H1 (cell line): ENCODE measurements around the gene SUSD1. TPM values are rescaled to one million over a fixed set of nuclear protein-coding genes. Genes with fewer than 3 reads are reported as not detected.

Experiments
- CTCF ChIA-PET: fragments of 300-600 bp; sonication (Branson Sonifier 250); formaldehyde crosslinking; loops from one replicate; lab custom pipeline; 2021; ENCODE audit not compliant: partially characterized antibody; lab: Charles Lee
- POLR2A ChIA-PET: fragments of 300-600 bp; sonication (Branson Sonifier 250); formaldehyde crosslinking; loops from one replicate; lab custom pipeline; 2021; ENCODE audit warnings: inconsistent platforms; ENCODE audit not compliant: partially characterized antibody; lab: Charles Lee
- DNase-seq, 2 experiments: peaks; one replicate each; pipeline versions ENCODE4 v3.0.0 to v3.0.0-alpha.2; 2010 to 2022; ENCODE audit warnings: low spot score in 2 of 2, low read depth in 1 of 2, mixed read lengths in 1 of 2
- FAIRE-seq: peaks from 2 replicates; lab custom pipeline; 2011; peaks lifted over from hg19 to GRCh38; lab: Jason Lieb, UNC
- H2AFZ ChIP-seq: 2 replicates; pipeline ENCODE4 v1.8.1; 2012; ENCODE audit warnings: low read length, inconsistent platforms
- H2AK5ac ChIP-seq: 2 replicates; pipeline ENCODE4 v1.6.1; 2013; ENCODE audit warnings: low read depth, low read length
- H2BK120ac ChIP-seq: replicated peaks from 2 replicates; pipeline ENCODE3; 2013; ENCODE audit warnings: low read depth, low read length, inconsistent platforms
- H2BK12ac ChIP-seq: 2 replicates; pipeline ENCODE4 v1.6.1; 2013; ENCODE audit warnings: low read depth, low read length
- H2BK15ac ChIP-seq: 2 replicates; pipeline ENCODE4 v1.6.1; 2013; ENCODE audit warnings: low read length
- H2BK20ac ChIP-seq: 2 replicates; pipeline ENCODE4 v1.6.1; 2013; ENCODE audit warnings: low read length
- H2BK5ac ChIP-seq: 2 replicates; pipeline ENCODE4 v1.6.1; 2013; ENCODE audit warnings: low read depth, low read length
- H3K14ac ChIP-seq: 2 replicates; pipeline ENCODE4 v1.6.1; 2013; ENCODE audit warnings: inconsistent platforms; ENCODE audit not compliant: insufficient read length
- H3K18ac ChIP-seq: 2 replicates; pipeline ENCODE4 v1.6.1; 2013; ENCODE audit warnings: low read length; ENCODE audit errors: extremely low read depth
- H3K23ac ChIP-seq: 2 replicates; pipeline ENCODE4 v1.6.1; 2013; ENCODE audit warnings: inconsistent platforms; ENCODE audit not compliant: insufficient read length
- H3K23me2 ChIP-seq: 2 replicates; pipeline ENCODE4 v1.6.1; 2013; ENCODE audit warnings: low read depth, low read length
- H3K27ac ChIP-seq: 2 replicates; pipeline ENCODE4 v1.6.1; 2011; ENCODE audit warnings: low read depth, low read length, inconsistent platforms
- H3K27me3 ChIP-seq, 4 experiments: replicated peaks in 1 of 4; 1 replicate in 1 of 4; 2 replicates in 3 of 4; pipeline versions ENCODE4 v1.6.1 to v1.8.1; 2011 to 2013; ENCODE audit warnings: low read length in 3 of 4, mild to moderate bottlenecking in 3 of 4, inconsistent platforms in 2 of 4, mixed read lengths in 2 of 4, moderate library complexity in 1 of 4; ENCODE audit not compliant: control insufficient read depth in 3 of 4, insufficient read depth in 3 of 4; ENCODE audit errors: extremely low read depth in 1 of 4
- H3K36me3 ChIP-seq, 4 experiments: 2 replicates each; pipeline versions ENCODE4 v1.6.1 to v1.8.1; 2011 to 2013; ENCODE audit warnings: mild to moderate bottlenecking in 4 of 4, low read length in 3 of 4, moderate library complexity in 2 of 4, control low read depth in 1 of 4, inconsistent platforms in 1 of 4; ENCODE audit not compliant: insufficient read depth in 4 of 4, control insufficient read depth in 2 of 4
- H3K4ac ChIP-seq: replicated peaks from 2 replicates; pipeline ENCODE3; 2013; ENCODE audit warnings: low read length, low read depth, mixed read lengths, inconsistent platforms; ENCODE audit not compliant: insufficient read length
- H3K4me1 ChIP-seq, 4 experiments: replicated peaks in 1 of 4; 1 replicate in 1 of 4; 2 replicates in 3 of 4; pipeline versions ENCODE4 v1.6.1 to v1.8.1; 2011 to 2013; ENCODE audit warnings: low read length in 3 of 4, inconsistent platforms in 2 of 4, mixed read lengths in 1 of 4; ENCODE audit not compliant: insufficient read depth in 4 of 4, control insufficient read depth in 3 of 4
- H3K4me2 ChIP-seq, 2 experiments: 2 replicates each; pipeline versions ENCODE4 v1.6.1 to v1.8.1; 2011 to 2013; ENCODE audit warnings: low read depth in 2 of 2, low read length in 2 of 2, control low read depth in 1 of 2, inconsistent platforms in 1 of 2, mild to moderate bottlenecking in 1 of 2; ENCODE audit not compliant: insufficient read depth in 1 of 2
- H3K4me3 ChIP-seq, 4 experiments: fragments of 200-600, 300-600 bp in 1 of 4; sonication (generic), shearing (Covaris generic), sonication (Bioruptor Twin) in 1 of 4; 2 replicates each; pipeline versions ENCODE4 v1.5.1 to v1.8.1; 2011 to 2016; ENCODE audit warnings: low read length in 4 of 4, low read depth in 3 of 4, control low read depth in 2 of 4, inconsistent platforms in 2 of 4, mild to moderate bottlenecking in 2 of 4, mixed read lengths in 1 of 4, moderate library complexity in 1 of 4; ENCODE audit not compliant: insufficient read depth in 2 of 4; ENCODE audit errors: extremely low read depth in 1 of 4
- H3K56ac ChIP-seq: replicated peaks from 2 replicates; pipeline ENCODE3; 2013; ENCODE audit warnings: low read depth, mild to moderate bottlenecking, mixed read lengths, low read length, inconsistent platforms; ENCODE audit not compliant: insufficient read length
- H3K79me1 ChIP-seq: 2 replicates; pipeline ENCODE4 v1.6.1; 2013; ENCODE audit warnings: low read depth, low read length, control low read depth
- H3K79me2 ChIP-seq, 2 experiments: 2 replicates each; pipeline versions ENCODE4 v1.6.1 to v1.8.1; 2012 to 2013; ENCODE audit warnings: low read length in 2 of 2, mild to moderate bottlenecking in 2 of 2, inconsistent platforms in 1 of 2; ENCODE audit not compliant: insufficient read depth in 2 of 2, control insufficient read depth in 1 of 2
- H3K9ac ChIP-seq, 4 experiments: replicated peaks in 1 of 4; 1 replicate in 1 of 4; 2 replicates in 3 of 4; pipeline versions ENCODE4 v1.6.1 to v1.8.1; 2011 to 2013; ENCODE audit warnings: low read depth in 3 of 4, low read length in 3 of 4, control low read depth in 2 of 4, mild to moderate bottlenecking in 2 of 4, moderate library complexity in 2 of 4, inconsistent platforms in 1 of 4; ENCODE audit errors: extremely low read depth in 1 of 4
- H3K9me3 ChIP-seq, 2 experiments: 2 replicates each; pipeline versions ENCODE4 v1.6.1 to v1.8.1; 2012 to 2013; ENCODE audit warnings: mild to moderate bottlenecking in 2 of 2, moderate library complexity in 2 of 2, control low read depth in 1 of 2, inconsistent platforms in 1 of 2, low read depth in 1 of 2, low read length in 1 of 2, mixed read lengths in 1 of 2; ENCODE audit not compliant: insufficient read depth in 2 of 2
- H4K20me1 ChIP-seq, 2 experiments: replicated peaks in 1 of 2; 2 replicates each; pipeline versions ENCODE3 to v1.8.1; 2011 to 2013; ENCODE audit warnings: inconsistent platforms in 2 of 2, low read length in 2 of 2, mild to moderate bottlenecking in 1 of 2; ENCODE audit not compliant: insufficient read depth in 2 of 2, control insufficient read depth in 1 of 2
- H4K5ac ChIP-seq: 2 replicates; pipeline ENCODE4 v1.6.1; 2013; ENCODE audit warnings: low read length, low read depth, mixed read lengths, inconsistent platforms; ENCODE audit not compliant: insufficient read length
- H4K8ac ChIP-seq: 2 replicates; pipeline ENCODE4 v1.8.0; 2013; ENCODE audit warnings: mild to moderate bottlenecking, moderate library complexity, low read length, inconsistent platforms; ENCODE audit not compliant: insufficient read depth; ENCODE audit errors: extremely low read depth
- H4K91ac ChIP-seq: replicated peaks from 2 replicates; pipeline ENCODE3; 2013; ENCODE audit warnings: low read length, mixed read lengths, inconsistent platforms; ENCODE audit not compliant: insufficient read length
- BRCA1 ChIP-seq: IDR thresholded peaks from 2 replicates; pipeline ENCODE4 v1.6.1; 2012; ENCODE audit warnings: low read depth, low read length, improper control_type of control experiment
- EGR1 ChIP-seq: IDR thresholded peaks from 2 replicates; pipeline ENCODE4 v1.6.1; 2011; ENCODE audit warnings: low read depth, low read length, borderline replicate concordance
- EP300 ChIP-seq, 2 experiments: IDR thresholded peaks; 1 replicate in 1 of 2; 2 replicates in 1 of 2; pipeline ENCODE4 v1.6.1; 2011 to 2012; ENCODE audit warnings: low read depth in 2 of 2, low read length in 2 of 2, mild to moderate bottlenecking in 2 of 2, borderline replicate concordance in 1 of 2, inconsistent platforms in 1 of 2, moderate library complexity in 1 of 2
- GTF2F1 ChIP-seq: IDR thresholded peaks from 2 replicates; pipeline ENCODE4 v1.6.1; 2012; ENCODE audit warnings: low read depth, low read length, improper control_type of control experiment, borderline replicate concordance
- JUN ChIP-seq: IDR thresholded peaks from 2 replicates; pipeline ENCODE4 v1.6.1; 2011; ENCODE audit warnings: low read depth, mild to moderate bottlenecking, improper control_type of control experiment, low read length
- RAD21 ChIP-seq, 2 experiments: IDR thresholded peaks in 1 of 2; conservative IDR thresholded peaks in 1 of 2; 2 replicates each; pipeline ENCODE4 v1.6.1; 2011; ENCODE audit warnings: low read depth in 2 of 2, low read length in 2 of 2, improper control_type of control experiment in 1 of 2, inconsistent platforms in 1 of 2, mild to moderate bottlenecking in 1 of 2, moderate library complexity in 1 of 2
- SIRT6 ChIP-seq: IDR thresholded peaks from one replicate; pipeline ENCODE4 v1.7.1; 2012; ENCODE audit warnings: low read length, inconsistent platforms
- SP2 ChIP-seq: IDR thresholded peaks from 2 replicates; pipeline ENCODE4 v1.6.1; 2012; ENCODE audit warnings: mild to moderate bottlenecking, low read length, inconsistent platforms
- WGBS, 2 experiments: shearing (Covaris generic) in 1 of 2; methylation state at CpG; one replicate each; pipeline versions ENCODE4 v1.1.6 to v1.1.7; 2013 to 2015; ENCODE audit warnings: low lambda C conversion rate in 2 of 2, mixed read lengths in 2 of 2, inconsistent platforms in 1 of 2, low coverage in 1 of 2, missing lambda C conversion rate in 1 of 2; ENCODE audit not compliant: insufficient replicate concordance in 2 of 2, insufficient coverage in 1 of 2, insufficient read length in 1 of 2; ENCODE audit errors: extremely low coverage in 1 of 2, missing lambda C conversion rate in 1 of 2; 5-methylcytosine and 5-hydroxymethylcytosine counted together
- polyA plus RNA-seq, 7 experiments: library from polyadenylated mRNA; depleted of rRNA in 3 of 7; stranded (reverse) in 5 of 7; unstranded in 2 of 7; fragments of >200 nt in 5 of 7; fragments of 200-250 nt in 2 of 7; gene quantifications; 1 replicate in 5 of 7; 2 replicates in 1 of 7; 4 replicates in 1 of 7; pipeline versions ENCODE4 v1.2.1 to v1.2.3, GENCODE V29; 2011 to 2013; ENCODE audit warnings: missing spikeins in 2 of 7, mixed read lengths in 2 of 7
- total RNA-seq: library from RNA; stranded (reverse); fragmentation: NEBNext Ultra II Directional; extraction: Animal tissue kit (Norgen Biotek cat#: 25700); gene quantifications from 2 replicates; pipeline ENCODE4 v1.2.1, GENCODE V29; 2021

SUSD1 gene
- total and polyA plus RNA-seq, 2 of the 8 experiments (the other 6 are each of a cell fraction or from before 2014, with no cell fraction given): 2.8 to 7.2 TPM

DNA sequence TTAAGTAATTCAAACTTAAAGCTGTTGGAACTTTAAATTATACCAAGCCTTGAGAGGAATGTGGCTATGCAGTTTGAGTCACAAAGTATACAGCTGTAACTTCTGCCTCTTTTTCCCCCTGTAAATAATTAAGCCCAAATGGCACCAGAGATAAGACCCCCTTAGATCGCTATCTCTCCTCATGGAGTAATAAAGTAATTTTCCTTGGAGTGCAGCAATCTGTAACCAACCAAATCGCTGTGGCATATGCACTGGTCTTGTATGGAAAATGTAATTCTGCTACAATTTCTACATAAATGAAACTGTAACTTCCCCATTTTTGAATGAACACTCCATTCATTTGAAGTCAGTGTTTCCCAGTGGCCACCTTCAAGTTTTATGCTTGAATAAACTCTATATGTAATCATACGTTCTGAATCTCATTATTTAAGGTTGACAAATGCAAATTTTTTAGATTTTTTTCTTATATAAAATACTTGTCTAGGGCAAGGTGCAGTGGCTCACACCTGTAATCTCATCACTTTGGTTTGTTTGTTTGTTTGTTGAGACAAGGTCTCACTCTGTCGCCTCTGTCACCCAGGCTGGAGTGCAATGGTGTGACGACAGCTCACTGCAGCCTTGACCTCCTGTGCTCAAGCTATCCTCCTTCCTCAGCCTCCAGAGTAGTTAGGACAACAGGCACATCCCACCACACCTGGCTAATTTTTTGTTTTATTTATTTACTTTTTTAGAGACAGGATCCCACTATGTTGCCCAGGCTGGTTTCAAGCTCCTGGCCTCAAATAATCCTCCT lies 12.3 kb downstream of the SUSD1 start:
- Histone ChIP-seq H4K8ac (no peak overlapping the region), H3K79me2 (no peaks in the 10 kb centered on the region), H2BK120ac (no peak overlapping the region), H3K4me3 (no peak overlapping the region), H2BK5ac (no peak overlapping the region), H2BK20ac (no peak overlapping the region), H2AK5ac (no peak overlapping the region), H3K27ac (no peak overlapping the region), H2BK15ac (no peak overlapping the region), H4K5ac (no peak overlapping the region), H4K20me1 (no peaks in the 10 kb centered on the region), H3K4me1 (peaks cover 0 to 2% (median 0%) of the 10 kb centered on the region in 4 experiments; a peak in 1 of 7 replicates), H3K56ac (no peak overlapping the region), H3K4ac (no peak overlapping the region), H3K23ac (no peak overlapping the region), H3K36me3 (no peaks in the 10 kb centered on the region), H3K27me3 (no peaks in the 10 kb centered on the region), H3K9ac (no peak overlapping the region), H3K9me3 (no peaks in the 10 kb centered on the region), H3K14ac (no peak overlapping the region), H4K91ac (no peak overlapping the region), H3K23me2 (no peaks in the 10 kb centered on the region), H2AFZ (no peak overlapping the region), H3K18ac (no peak overlapping the region), H2BK12ac (no peak overlapping the region), H3K79me1 (no peaks in the 10 kb centered on the region), H3K4me2 (no peak overlapping the region)
- CTCF ChIA-PET: interaction anchor here (1.1 kb wide), 1 partner anchor 197 kb away, joined by 4 read pairs; no protein-coding TSS in a partner anchor
- POLR2A ChIA-PET: no interaction called here
- TF ChIP-seq SIRT6: no peak
- no peak for TF ChIP-seq EGR1
- TF ChIP-seq BRCA1: no peak
- no peak for TF ChIP-seq JUN
- no peak for TF ChIP-seq RAD21 (IDR thresholded peaks at IDR 0.05 in 1 of 2, conservative IDR thresholded peaks at IDR 0.05 in 1 of 2; ENCODE audit: low read depth in 2 of 2, low read length in 2 of 2)
- no peak for TF ChIP-seq SP2
- TF ChIP-seq EP300 (IDR thresholded peaks at IDR 0.05; ENCODE audit: borderline replicate concordance in 1 of 2, low read depth in 2 of 2, low read length in 2 of 2): no peak
- no peak for TF ChIP-seq GTF2F1
- WGBS, 2 experiments: 89% methylated on average over 5 of the region's 5 CpGs; no CpG with 5 or more reads in 1 of the 2 experiments
- no peak for FAIRE-seq
- DNase-seq: no peak
